CD14-positive monocyte (primary cell): ENCODE data around the gene HP1BP3. TPM values are rescaled to one million over a fixed set of nuclear protein-coding genes. Genes with fewer than 3 reads are reported as not detected.

Source experiments
- DNase-seq, 3 donors: peaks; one replicate each; pipeline ENCODE4 v3.0.0-alpha.2; 2011 to 2022
- H2AFZ ChIP-seq: 2 replicates; pipeline ENCODE4 v1.6.0; 2012; ENCODE audit warnings: mild to moderate bottlenecking, low read depth, low read length, inconsistent platforms; ENCODE audit not compliant: insufficient read depth, poor library complexity, severe bottlenecking
- H3K27ac ChIP-seq, 2 donors: 1 replicate in 1 of 2; 2 replicates in 1 of 2; pipeline ENCODE4 v1.5.1; 2012 to 2013; ENCODE audit warnings: low read length in 2 of 2, control low read depth in 1 of 2, inconsistent platforms in 1 of 2, low read depth in 1 of 2, mild to moderate bottlenecking in 1 of 2
- H3K27me3 ChIP-seq, 2 donors: one replicate each; pipeline versions ENCODE4 v1.6.0 to v1.6.1; 2011 to 2013; ENCODE audit warnings: low read length in 2 of 2; ENCODE audit not compliant: control insufficient read depth in 2 of 2, insufficient read depth in 2 of 2
- H3K36me3 ChIP-seq, 2 donors: replicated peaks in 1 of 2; 1 replicate in 1 of 2; 2 replicates in 1 of 2; pipeline versions ENCODE4 v1.5.1 to v1.6.1; 2012 to 2013; ENCODE audit warnings: low read length in 2 of 2, control low read depth in 1 of 2, inconsistent platforms in 1 of 2, mild to moderate bottlenecking in 1 of 2; ENCODE audit not compliant: insufficient read depth in 2 of 2, control insufficient read depth in 1 of 2
- H3K4me1 ChIP-seq, 2 donors: 1 replicate in 1 of 2; 2 replicates in 1 of 2; pipeline versions ENCODE4 v1.5.1 to v1.6.1; 2012 to 2013; ENCODE audit warnings: low read length in 2 of 2, control low read depth in 1 of 2, inconsistent platforms in 1 of 2, mild to moderate bottlenecking in 1 of 2, moderate library complexity in 1 of 2; ENCODE audit not compliant: insufficient read depth in 2 of 2, control insufficient read depth in 1 of 2
- H3K4me2 ChIP-seq: replicated peaks from 2 replicates; pipeline ENCODE3; 2012; ENCODE audit warnings: low read length, moderate library complexity, mild to moderate bottlenecking; ENCODE audit not compliant: poor library complexity, severe bottlenecking; ENCODE audit errors: extremely low read depth
- H3K4me3 ChIP-seq, 3 experiments: fragments of 200-600 bp in 1 of 3; sonication (generic) in 1 of 3; replicated peaks in 1 of 3; 1 replicate in 2 of 3; 2 replicates in 1 of 3; pipeline ENCODE4 v1.5.1; 2011 to 2013; ENCODE audit warnings: low read length in 3 of 3, mild to moderate bottlenecking in 3 of 3, control low read depth in 2 of 3, low read depth in 2 of 3, inconsistent platforms in 1 of 3, moderate library complexity in 1 of 3
- H3K79me2 ChIP-seq: 2 replicates; pipeline ENCODE4 v1.6.0; 2012; ENCODE audit warnings: mild to moderate bottlenecking, control low read depth, inconsistent platforms, low read length, moderate library complexity; ENCODE audit not compliant: insufficient read depth
- H3K9ac ChIP-seq: 2 replicates; pipeline ENCODE4 v1.6.0; 2017; ENCODE audit warnings: low read length, mild to moderate bottlenecking; ENCODE audit not compliant: insufficient read depth, poor library complexity, severe bottlenecking
- H3K9me3 ChIP-seq, 2 donors: replicated peaks in 1 of 2; 1 replicate in 1 of 2; 2 replicates in 1 of 2; pipeline versions ENCODE4 v1.5.1 to v1.6.1; 2012 to 2013; ENCODE audit warnings: low read length in 2 of 2, control low read depth in 1 of 2; ENCODE audit not compliant: control insufficient read depth in 1 of 2, insufficient read depth in 1 of 2
- H4K20me1 ChIP-seq: 2 replicates; pipeline ENCODE4 v1.6.0; 2012; ENCODE audit warnings: mild to moderate bottlenecking, low read length, control low read depth, moderate library complexity; ENCODE audit not compliant: insufficient read depth
- H3K27ac Mint-ChIP-seq, 7 donors: one replicate each; pipeline ENCODE4 v1.8.0; 2020; ENCODE audit warnings: mild to moderate bottlenecking in 7 of 7, mixed read lengths in 7 of 7, moderate library complexity in 6 of 7, inconsistent platforms in 2 of 7
- H3K27me3 Mint-ChIP-seq, 3 donors: one replicate each; pipeline ENCODE4 v1.8.0; 2021 to 2022; ENCODE audit warnings: low read depth in 3 of 3, mild to moderate bottlenecking in 3 of 3, mixed read lengths in 3 of 3, moderate library complexity in 3 of 3, inconsistent platforms in 1 of 3
- H3K36me3 Mint-ChIP-seq, 2 donors: one replicate each; pipeline ENCODE4 v1.8.0; 2020; ENCODE audit warnings: mixed read lengths in 2 of 2, inconsistent platforms in 1 of 2, mild to moderate bottlenecking in 1 of 2
- H3K4me1 Mint-ChIP-seq: one replicate; pipeline ENCODE4 v1.8.0; 2020; ENCODE audit warnings: mild to moderate bottlenecking, mixed read lengths
- H3K4me3 Mint-ChIP-seq, 2 donors: one replicate each; pipeline ENCODE4 v1.8.0; 2020; ENCODE audit warnings: mild to moderate bottlenecking in 2 of 2, mixed read lengths in 2 of 2, moderate library complexity in 1 of 2
- H3K9me3 Mint-ChIP-seq, 7 donors: one replicate each; pipeline ENCODE4 v1.8.0; 2020 to 2022; ENCODE audit warnings: mixed read lengths in 7 of 7, mild to moderate bottlenecking in 6 of 7, moderate library complexity in 6 of 7, inconsistent platforms in 2 of 7
- WGBS: methylation state at CpG from one replicate; pipeline ENCODE4 v1.1.5; 2013; ENCODE audit warnings: missing lambda C conversion rate; ENCODE audit not compliant: insufficient coverage; 5-methylcytosine and 5-hydroxymethylcytosine counted together
- intact Hi-C, 2 donors: fragments of 100-400 bp; cut with micrococcal nuclease; formaldehyde crosslinking; loops; one replicate each; pipeline versions ENCODE4 v1.15.0 to v1.15.1; 2023
- polyA plus RNA-seq, 3 donors: library from polyadenylated mRNA; depleted of rRNA in 1 of 3; unstranded in 2 of 3; stranded (reverse) in 1 of 3; fragments of 300-500 nt in 2 of 3; fragments of >200 nt in 1 of 3; fragmentation: Illumina TruSeq in 2 of 3; gene quantifications; 1 replicate in 2 of 3; 2 replicates in 1 of 3; pipeline ENCODE4 v1.2.3, GENCODE V29; 2012 to 2021
- TF ChIP-seq, protein P1 (sequence below): fragments of 200-600 bp; IDR thresholded peaks from one replicate; pipeline ENCODE4 v1.8.0; 2022; ENCODE audit warnings: antibody characterized with exemption, mild to moderate bottlenecking

HP1BP3 gene
- polyA plus RNA-seq, 3 donors, result 121 to 137 (median 135) TPM

DNA sequence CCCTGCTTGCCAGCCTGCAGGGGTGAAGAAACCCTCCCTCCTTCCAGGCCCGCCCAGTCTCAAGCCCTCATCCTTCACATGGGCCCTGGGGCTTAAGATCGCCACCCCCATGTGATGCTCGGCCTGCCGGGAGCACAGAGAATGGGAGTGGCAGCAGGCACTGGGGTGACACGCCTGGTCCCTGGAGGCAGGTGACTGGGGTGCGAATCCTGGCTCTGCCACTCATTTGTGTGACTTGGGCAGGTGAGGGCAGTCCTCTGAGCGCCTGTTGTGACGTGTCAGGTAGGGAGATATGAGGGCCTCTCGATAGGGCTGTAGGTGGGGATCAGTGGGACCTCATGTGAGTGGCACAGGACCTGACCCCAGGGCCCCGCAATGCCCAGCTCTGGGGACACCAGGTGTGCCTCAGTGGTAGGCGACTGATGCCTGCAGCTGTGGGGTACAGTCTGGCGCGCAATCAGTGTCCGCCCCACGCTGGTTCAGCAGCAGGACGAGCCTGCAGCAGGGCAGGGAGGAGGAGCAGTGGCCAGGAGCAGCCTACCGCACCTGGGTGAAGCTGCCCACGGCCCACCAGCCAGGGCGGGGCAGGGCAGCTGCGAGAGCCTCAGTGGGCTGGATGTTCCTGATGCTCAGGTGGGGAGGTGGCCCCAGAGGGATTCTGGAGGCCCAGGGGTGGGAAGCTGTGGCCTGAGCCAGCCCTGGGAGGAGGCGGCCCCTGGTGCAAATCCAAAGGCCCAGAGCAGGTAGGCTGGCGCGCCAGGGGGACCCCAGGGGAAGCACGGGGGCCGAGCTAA lies 60.8 kb downstream of the HP1BP3 start:
- 95% methylated on average over 23 of the region's 25 CpGs for WGBS
- intact Hi-C loops, result no loop called here
- H3K79me2 ChIP-seq, result no peaks in the 10 kb centered on the region
- H3K4me3 ChIP-seq, result no peak overlapping the region
- no peaks in the 10 kb centered on the region for H3K36me3 ChIP-seq
- peaks cover 1 to 2% of the 10 kb centered on the region in 2 donors for H3K4me1 ChIP-seq
- H3K9ac ChIP-seq, result no peak overlapping the region
- no peak overlapping the region for H3K27ac ChIP-seq
- H2AFZ ChIP-seq, result no peak overlapping the region
- Mint-ChIP-seq H3K4me3 (peak overlapping the region in 1 of 2 donors; percentile 19), H3K4me1 (peaks cover 7% of the 10 kb centered on the region), H3K27me3 (peaks cover 28 to 37% (median 37%) of the 10 kb centered on the region in 3 donors), H3K36me3 (peaks cover 0 to 1% of the 10 kb centered on the region in 2 donors), H3K9me3 (peaks cover 0 to 12% (median 2%) of the 10 kb centered on the region in 7 donors), H3K27ac (no peak overlapping the region)
- no peaks in the 10 kb centered on the region for H4K20me1 ChIP-seq
- DNase-seq, result no peak
- peaks cover 0 to 10% of the 10 kb centered on the region in 2 donors for H3K9me3 ChIP-seq
- TF ChIP-seq, protein P1, sequence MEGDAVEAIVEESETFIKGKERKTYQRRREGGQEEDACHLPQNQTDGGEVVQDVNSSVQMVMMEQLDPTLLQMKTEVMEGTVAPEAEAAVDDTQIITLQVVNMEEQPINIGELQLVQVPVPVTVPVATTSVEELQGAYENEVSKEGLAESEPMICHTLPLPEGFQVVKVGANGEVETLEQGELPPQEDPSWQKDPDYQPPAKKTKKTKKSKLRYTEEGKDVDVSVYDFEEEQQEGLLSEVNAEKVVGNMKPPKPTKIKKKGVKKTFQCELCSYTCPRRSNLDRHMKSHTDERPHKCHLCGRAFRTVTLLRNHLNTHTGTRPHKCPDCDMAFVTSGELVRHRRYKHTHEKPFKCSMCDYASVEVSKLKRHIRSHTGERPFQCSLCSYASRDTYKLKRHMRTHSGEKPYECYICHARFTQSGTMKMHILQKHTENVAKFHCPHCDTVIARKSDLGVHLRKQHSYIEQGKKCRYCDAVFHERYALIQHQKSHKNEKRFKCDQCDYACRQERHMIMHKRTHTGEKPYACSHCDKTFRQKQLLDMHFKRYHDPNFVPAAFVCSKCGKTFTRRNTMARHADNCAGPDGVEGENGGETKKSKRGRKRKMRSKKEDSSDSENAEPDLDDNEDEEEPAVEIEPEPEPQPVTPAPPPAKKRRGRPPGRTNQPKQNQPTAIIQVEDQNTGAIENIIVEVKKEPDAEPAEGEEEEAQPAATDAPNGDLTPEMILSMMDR, result no peak
- no peak overlapping the region for H3K4me2 ChIP-seq
- H3K27me3 ChIP-seq, result peaks cover 17 to 35% of the 10 kb centered on the region in 2 donors

DNA sequence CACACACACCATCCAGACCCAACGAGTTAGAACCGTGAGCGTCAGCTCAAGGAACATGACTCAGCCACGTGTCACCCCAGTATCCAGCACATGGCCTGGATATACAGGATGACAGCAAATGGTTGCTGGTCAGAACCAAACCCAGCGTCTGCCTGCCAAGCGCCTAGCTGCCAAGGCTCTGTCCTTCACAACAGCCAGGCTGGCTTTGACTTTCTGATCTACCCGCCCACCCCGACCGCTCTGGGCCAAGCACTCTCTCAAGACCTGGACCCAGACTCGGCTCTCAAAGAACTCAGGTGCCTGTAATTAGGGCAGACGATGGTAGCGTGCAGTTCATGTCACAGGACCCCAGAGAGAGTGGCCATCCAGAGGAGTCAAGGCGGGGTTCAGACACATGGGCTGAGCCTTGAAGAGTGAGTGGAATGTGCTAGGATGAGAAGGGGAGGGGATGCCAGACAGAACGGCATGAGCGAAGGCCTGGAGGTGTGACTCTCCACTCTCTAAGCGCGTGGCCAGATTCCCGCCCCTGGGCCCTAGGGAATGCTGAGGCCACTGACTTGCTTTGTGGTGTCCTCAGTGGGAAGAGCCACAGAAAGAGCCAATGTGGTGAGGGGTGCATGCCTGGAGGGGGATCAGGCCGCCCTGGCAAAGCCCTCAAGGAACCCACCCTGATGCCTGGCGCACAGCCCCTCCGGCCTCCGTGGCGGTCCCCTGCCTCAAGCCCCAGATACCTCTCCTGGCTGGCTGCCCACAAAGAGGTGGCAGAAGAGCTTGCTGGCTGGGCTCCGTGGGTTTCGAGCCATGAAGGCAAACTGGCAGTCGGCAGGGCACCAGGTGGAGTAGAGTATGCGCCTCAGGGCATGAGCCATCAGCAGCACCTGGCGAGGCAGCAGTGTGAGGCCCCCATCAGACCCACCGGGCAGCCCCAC lies 61.7 kb downstream of the HP1BP3 start:
- H3K27me3 Mint-ChIP-seq, result peaks cover 22 to 34% (median 32%) of the 10 kb centered on the region in 3 donors
- TF ChIP-seq, protein P1, result no peak
- no peak overlapping the region for H3K4me2 ChIP-seq
- H3K27ac Mint-ChIP-seq, result no peak overlapping the region
- no peak overlapping the region for H3K4me3 ChIP-seq
- intact Hi-C loops, result no loop called here
- peaks cover 10 to 26% of the 10 kb centered on the region in 2 donors for H3K27me3 ChIP-seq
- H3K4me1 ChIP-seq, result no peaks in the 10 kb centered on the region
- peak in 1 of 3 donors; percentile 40 for DNase-seq
- peaks cover 0 to 1% of the 10 kb centered on the region in 2 donors for H3K9me3 ChIP-seq
- H3K36me3 ChIP-seq, result no peaks in the 10 kb centered on the region
- no peak overlapping the region for H3K27ac ChIP-seq
- H3K4me1 Mint-ChIP-seq, result peaks cover 5% of the 10 kb centered on the region
- no peak overlapping the region for H3K4me3 Mint-ChIP-seq
- no peaks in the 10 kb centered on the region for H3K36me3 Mint-ChIP-seq
- no peak overlapping the region for H3K9ac ChIP-seq
- H3K9me3 Mint-ChIP-seq, result peaks cover 0 to 8% (median 1%) of the 10 kb centered on the region in 7 donors
- no peaks in the 10 kb centered on the region for H3K79me2 ChIP-seq
- no peak overlapping the region for H2AFZ ChIP-seq
- no peaks in the 10 kb centered on the region for H4K20me1 ChIP-seq
- 86% methylated on average over 21 of the region's 29 CpGs for WGBS
